ENCODE results near the gene DNASE1L1.

Gene DNASE1L1

DNA sequence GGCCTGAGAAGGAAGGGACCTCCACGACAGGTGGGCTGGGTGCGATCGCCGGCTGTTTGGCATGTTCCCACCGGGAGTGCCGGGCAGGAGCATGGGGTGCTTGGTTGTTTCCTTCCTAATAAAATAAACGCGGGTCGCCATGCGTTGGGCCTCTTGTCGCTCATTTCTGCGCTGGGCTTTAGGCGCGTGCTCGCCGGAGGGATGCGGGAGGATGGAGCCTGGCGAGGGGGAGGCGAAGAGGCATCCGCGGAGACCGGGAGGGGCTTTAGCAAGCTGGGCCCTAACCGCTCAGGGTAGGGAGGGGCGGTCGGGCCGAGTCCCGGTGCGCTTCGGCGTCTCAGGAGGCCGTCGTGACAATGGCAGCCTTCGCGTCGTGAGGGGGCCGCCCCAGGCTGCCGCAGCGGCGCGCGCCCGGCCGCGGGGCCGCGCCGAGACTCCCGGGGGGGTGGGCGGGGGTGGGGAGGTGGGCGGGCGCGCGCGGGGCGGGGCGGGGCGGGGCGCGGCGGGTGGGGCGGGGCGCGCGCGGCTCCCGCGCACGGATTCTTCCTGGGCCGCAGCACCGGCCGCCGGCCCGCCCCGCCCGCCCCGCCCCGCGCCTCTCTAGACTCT, 27.4 kb upstream of the DNASE1L1 start:
- peak; percentile 59 for DNase-seq

DNA sequence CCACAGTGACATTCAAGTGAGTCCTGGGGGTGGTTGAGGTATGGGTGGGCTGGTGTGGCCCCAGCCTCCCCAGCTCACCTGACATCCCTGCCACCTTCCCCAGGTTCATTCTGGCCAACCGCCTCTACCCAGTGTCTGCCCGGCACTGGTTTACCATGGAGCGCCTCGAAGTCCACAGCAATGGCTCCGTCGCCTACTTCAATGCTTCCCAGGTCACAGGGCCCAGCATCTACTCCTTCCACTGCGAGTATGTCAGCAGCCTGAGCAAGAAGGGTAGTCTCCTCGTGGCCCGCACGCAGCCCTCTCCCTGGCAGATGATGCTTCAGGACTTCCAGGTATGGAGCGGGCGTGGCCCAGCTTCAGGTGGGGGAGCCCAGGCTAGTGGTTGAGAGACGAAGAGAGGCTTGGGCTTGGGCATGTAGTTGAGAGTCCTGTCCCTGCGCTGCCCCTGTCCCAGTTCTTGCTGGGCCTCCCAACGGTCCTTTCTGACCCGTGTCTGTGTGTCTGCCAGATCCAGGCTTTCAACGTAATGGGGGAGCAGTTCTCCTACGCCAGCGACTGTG, 26.2 kb upstream of the DNASE1L1 start:
- DNase-seq = no peak

DNA sequence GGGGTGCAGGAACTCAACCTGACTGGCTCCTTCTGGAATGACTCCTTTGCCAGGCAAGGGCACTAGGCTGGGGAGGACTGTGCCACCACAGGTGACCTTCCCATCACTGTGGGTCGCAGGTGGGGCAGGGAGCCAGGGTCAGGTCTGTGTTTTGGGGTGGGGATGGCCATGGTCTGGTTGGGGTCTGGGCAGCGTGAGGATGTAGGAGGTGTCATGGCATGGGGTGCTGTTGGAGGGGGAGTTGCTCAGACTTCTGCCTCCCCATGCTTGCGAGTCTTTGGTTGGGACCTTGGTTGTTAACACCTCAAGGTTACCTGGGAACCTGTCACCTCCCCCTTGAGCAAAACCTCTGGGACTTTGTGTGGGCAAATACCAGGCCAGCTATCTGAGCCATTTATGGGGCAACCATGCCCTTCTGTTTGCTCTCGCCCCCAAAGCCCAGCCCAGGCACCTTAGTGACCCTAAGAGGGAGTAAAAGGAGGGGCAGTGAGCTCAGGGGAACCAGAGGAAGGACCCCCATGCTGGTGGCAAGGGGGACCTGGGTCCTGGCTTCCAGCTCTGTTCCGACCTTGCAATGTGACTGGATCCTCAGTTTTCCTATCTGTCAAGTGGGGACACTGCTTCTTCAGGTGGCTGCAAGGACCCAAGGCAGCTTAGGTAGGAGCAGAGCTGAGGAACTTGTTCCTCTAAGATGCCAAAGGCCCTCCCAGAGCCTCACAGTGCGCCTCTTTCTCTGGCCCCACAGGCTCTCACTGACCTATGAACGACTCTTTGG, 25.5 kb upstream of the DNASE1L1 start:
- no peak for DNase-seq

DNA sequence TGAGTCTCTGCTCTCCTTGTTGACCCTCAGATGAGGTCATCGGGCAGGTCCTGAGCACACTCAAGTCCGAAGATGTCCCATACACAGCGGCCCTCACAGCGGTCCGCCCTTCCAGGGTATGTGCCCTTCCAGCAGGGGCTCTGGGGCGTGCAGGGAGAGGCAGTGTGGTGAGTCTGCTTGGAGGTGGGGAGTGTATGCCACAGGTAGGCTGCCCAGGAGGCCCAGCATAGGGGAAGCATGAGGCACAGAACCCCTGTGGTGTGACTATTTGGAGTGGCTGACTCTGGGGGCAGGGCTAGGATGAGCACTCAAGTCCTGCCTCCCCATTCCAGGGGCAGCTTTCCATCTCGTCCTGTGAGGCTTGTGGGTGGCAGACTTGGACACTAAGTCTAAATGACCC, 24.6 kb upstream of the DNASE1L1 start:
- no peak for DNase-seq

DNA sequence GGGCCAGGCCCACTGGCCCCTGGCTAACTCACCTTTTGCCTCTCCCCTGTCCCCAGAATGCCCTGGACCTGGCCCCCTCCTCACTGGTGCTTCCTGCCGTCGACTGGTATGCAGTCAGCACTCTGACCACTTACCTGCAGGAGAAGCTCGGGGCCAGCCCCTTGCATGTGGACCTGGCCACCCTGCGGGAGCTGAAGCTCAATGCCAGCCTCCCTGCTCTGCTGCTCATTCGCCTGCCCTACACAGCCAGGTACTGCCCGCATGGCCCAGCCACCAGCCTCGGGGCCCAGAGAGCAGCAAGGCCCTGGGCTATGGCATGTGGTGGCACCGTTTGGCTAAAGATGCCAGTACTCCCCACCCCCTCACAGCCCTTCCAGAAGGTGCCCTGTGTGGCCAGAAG, 23.2 kb upstream of the DNASE1L1 start:
- no peak for DNase-seq

DNA sequence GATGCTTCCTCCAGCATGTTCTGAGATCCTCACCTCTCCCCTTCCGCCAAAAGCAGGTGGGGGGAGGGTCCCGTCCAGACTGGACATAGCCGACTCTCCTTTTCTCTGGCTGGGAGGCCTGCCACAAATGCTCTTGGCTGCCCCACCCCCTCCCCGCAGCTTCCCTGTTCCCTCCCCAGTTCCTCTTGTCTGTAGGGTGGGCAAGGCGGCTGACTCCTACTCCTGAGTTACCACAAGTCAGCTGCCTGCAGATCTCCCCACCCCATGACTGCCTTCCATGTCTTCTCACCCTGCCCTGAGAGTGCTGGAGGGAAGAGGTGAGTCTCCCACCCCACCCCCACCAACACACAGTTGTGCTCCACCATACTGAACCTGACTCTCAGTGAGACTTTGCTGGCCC, 22.3 kb upstream of the DNASE1L1 start:
- no peak for DNase-seq

DNA sequence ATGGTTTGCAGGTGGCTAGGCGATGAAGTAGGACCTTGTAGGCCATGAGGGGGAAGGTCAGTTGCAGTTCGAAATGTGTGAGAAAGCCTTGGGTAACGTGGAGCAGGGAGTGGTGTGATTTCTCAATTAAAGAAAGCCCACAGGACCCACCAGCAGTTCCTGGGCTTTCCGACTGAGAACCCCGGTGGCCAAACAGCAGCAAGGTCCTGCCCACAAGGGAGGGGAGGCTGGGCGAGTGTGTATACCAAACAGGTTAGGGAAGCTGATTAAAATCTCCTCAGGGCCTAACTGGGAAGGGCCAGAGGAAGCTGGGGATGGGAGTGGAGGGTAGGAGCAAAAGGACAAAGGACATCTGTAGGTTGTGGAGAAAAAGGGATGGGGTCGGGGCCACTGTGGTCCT, 21.9 kb upstream of the DNASE1L1 start:
- no peak for DNase-seq

DNA sequence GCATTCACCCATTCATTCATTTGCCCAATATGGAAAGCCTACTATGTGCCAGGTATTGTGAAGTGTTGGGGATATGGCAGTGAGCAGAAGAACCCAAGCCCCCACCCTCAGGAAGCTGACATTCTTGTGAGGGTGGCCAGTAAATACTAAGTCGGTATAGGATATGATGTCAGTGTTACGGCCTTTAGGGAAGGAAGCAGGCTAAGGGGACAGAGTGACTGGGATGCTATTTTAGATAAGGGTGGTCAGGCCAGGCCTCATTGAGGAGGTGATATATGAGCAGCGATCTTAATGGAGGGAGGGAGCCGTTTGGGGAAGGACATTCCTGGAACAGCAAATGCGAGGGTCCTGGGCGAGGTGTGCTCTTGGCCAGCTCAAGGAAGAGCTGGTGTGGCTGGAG, 21.4 kb upstream of the DNASE1L1 start:
- no peak for DNase-seq

DNA sequence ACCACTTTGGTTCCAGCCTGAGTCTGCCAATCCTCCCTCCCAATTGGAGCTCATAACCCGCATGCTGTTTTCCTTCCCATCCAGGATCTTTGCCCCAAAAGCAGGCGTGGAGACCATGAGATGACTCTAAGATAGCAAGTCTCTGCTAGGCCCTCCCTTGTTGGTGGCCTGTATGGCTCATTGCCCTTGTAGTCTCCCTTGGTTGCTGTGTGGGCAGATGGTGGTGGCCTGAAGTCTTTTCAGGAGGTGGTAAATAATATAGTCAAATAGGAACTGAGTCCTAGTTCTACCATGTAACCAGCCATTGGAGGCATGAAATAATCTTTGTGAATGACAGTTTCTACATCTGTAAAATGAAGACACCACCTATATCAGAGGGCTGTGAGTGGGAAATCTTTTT, 20.7 kb upstream of the DNASE1L1 start:
- DNase-seq = no peak

DNA sequence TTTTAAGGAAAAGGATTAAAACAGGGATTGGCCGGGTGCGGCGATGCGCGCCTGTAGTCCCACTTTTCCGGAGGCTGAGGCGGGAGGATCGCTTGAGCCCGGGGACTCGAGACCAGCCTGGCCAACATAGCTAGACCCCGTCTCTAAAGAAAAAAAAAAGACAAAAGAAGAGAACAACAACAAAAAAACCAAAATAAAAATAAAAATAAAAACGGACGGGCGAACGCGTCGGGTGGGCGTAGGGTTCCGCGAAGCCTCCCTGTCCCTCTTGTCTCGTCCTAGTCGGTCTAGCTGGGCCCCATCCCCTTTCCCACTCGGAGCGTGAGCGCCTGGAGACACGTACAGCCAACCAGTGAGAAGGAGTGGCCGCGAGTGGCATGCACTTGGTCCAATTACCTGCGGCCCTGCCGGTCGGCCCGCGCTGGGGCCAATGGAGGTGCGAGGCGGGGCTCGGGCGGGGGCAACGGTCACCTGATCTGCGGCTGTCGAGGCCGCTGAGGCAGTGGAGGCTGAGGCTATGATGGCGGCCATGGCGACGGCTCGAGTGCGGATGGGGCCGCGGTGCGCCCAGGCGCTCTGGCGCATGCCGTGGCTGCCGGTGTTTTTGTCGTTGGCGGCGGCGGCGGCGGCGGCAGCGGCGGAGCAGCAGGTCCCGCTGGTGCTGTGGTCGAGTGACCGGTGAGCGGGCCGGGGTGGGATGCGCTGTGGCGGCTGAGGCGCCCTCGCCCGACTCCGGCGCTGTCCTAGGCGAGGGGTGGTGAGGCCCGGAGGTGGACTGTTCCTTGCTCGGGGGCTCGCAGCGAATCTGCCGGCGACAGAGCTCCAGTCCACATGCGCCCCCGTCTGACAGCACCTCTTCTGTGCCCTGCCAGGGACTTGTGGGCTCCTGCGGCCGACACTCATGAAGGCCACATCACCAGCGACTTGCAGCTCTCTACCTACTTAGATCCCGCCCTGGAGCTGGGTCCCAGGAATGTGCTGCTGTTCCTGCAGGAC, 19.4 kb upstream of the DNASE1L1 start, which contains the start of gene ATP6AP1:
ATP6AP1 (plus strand) TSS at position 502 of the 996 bp plus-strand sequence; CDS start at position 518, 16 bp downstream.
- DNase-seq = peak; percentile 96

DNA sequence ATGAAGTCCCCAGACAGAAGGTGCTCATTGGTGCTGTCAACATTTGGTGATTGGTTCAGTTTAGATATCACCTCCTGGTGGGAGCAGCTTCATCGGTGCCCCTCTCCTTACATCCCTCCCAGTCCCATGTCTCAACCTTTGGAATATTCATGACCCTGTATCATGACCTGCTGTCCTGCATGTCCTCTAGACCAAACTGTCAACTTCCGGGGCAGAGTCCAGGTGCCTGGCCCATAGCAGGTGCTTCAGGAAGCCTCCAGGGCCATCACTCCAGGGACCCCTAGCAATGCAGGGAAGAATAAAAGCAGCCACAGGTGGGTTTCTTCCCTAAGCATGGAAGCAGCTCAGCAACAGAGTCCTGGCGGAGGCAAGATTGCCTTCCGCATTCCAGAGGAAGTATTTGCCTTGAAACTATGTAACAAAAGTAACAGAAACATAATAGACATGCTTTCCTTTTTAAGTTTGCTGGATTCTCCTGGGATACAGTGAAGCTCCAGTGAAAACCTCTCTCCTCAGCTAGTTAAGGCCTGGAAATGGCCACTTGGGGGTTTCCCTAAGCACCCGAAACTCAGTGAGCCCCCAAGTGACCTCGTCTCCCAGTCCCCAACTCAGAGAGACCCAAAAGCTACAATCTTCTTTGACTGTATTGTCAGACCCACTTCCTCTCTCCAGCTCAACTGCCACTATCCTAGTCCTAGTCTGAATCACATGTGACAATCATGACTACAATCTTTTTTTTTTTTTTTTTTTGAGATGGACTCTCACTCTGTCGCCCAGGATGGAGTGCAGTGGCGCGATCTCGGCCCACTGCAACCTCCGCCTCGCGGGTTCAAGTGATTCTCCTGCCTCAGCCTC, 18.1 kb upstream of the DNASE1L1 start:
- DNase-seq = no peak

DNA sequence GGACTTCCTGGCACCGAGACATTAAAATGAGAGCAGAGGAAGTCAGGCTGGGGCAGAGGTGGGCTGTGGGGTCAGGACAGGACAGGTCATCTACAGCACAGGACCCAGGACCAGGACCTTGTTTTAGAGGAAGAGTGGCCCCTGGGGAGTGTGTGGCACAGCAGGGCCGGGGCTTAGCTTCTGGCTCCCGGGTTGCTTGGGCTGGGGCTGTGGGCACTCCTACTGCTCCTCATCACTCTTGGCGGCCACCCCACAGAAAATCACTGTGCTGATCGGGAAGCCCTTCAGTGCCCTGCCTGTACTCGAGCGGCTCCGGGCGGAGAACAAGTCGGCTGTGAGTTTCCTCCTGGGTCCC, 11.3 kb upstream of the DNASE1L1 start:
- no peak for DNase-seq

DNA sequence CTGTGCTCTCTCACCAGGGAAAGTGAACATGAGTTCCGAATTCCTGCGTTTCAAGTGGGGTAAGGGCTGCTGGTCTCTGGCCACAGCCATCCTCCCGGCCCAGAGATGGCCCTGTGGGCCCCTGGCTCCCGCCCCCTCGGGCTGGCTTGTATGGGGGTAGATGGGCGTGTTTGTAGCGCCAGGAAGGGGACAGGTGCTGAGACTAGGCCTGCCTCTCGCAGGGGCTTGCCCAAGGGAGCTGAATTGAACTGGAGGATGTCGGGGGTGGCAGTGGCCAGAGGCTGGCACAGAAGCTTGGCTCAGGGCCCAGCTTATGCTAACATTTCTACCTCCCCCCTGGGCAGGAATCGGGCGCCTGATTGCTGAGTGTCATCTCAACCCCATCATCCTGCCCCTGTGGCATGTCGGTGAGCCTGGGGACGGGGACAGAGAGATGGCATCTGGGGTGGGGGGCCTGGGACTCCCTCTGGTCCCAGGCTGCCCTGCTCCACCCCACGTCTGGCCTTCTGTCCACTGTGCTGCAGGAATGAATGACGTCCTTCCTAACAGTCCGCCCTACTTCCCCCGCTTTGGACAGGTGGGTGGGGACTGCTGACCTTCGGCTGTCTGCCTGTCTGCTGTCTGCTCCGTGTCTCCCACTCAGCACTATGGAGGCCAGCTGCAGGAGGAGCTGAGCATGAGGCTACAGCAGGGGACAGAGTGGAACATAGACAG, 10.8 kb upstream of the DNASE1L1 start:
- no peak for DNase-seq

DNA sequence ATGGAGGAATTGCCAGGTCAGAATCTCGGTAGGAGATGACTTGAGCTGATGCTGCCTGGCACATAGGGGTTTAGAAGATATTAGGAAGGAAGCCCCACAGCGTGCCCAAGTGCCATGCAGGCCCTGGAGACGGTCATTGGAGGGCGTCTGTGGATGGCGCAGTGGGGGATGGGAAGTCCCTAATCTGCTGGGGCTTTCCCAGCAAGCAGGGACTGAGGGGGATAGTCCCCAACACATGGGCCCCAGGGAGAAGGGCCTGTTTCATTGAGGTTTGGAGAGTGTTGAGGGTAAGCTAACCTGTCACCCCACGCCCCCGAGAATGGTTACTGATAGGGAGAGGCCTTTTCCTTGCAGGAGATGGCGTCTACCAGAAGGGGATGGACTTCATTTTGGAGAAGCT, 10.1 kb upstream of the DNASE1L1 start:
- no peak for DNase-seq

DNA sequence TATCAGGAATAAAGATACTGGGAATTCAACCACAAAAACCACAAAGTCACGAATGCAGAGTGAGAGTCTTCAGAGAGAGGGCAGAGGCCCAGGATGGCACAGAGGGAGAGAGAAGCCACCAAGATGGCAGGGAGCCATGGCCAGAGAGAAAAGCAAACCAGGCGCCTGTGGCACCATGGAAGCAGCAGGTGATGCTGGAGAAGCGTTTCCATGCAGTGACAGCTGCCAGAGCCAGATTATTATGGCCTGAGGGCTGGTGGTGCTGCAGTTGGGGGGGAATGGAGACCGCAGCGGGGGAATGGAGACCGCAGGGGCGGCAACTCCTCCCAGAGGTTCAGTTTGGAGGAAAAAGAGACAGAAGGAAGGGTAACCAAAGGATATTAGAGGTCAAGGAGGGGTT, 8.1 kb upstream of the DNASE1L1 start:
- no peak for DNase-seq

DNA sequence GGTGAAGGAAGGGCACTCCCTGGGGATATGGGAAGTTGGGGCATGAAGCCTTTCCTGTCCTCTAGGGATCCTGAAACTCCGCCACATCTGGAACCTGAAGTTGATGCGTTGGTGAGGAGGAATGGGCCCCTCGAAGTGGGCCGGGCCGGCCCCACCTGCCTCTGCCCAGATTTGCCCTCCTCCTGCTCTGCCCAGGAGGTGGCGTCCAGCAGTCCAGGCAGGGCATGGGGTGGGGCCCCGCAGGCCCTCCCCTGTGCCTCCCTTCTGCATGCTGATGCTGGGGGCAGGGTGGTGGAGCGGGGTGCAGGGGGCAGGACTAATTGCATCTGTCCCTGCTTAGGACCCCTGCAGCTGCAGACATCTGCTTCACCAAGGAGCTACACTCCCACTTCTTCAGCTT, 4.1 kb upstream of the DNASE1L1 start:
- DNase-seq = no peak

DNA sequence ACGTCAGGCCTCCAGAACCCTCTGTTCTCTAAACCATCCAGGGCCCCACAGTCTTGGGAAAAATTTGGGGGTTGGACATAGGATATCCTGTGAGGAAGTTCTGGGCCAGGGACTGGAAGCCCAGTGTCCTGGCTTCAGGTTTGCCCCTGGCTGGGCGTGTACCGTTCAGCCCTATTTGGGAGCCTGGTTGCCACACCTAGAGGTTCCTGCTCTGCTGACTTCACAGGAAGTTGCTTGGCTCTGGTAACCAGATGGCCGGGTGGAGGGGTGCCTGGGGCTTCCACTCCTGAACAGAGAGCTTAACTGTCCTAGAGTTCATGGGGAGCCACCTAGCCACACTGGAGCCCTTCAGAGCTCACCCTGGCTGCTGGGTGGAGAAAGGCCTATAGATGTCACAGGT, 3.4 kb upstream of the DNASE1L1 start:
- DNase-seq = no peak

DNA sequence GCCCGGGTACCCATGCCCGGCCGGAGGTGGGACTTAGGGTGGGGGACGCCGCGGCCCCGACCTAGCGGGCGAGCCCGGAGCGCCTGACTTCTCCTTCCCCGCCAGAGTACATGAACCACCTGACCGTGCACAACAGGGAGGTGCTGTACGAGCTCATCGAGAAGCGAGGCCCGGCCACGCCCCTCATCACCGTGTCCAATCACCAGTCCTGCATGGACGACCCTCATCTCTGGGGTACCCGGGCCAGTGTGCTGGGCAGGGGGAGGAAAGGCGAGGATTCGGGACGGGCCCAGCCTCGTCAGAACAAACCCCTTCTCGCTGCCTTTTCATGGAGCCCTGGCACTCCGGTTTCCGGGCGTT, 2.9 kb upstream of the DNASE1L1 start:
- DNase-seq = no peak

DNA sequence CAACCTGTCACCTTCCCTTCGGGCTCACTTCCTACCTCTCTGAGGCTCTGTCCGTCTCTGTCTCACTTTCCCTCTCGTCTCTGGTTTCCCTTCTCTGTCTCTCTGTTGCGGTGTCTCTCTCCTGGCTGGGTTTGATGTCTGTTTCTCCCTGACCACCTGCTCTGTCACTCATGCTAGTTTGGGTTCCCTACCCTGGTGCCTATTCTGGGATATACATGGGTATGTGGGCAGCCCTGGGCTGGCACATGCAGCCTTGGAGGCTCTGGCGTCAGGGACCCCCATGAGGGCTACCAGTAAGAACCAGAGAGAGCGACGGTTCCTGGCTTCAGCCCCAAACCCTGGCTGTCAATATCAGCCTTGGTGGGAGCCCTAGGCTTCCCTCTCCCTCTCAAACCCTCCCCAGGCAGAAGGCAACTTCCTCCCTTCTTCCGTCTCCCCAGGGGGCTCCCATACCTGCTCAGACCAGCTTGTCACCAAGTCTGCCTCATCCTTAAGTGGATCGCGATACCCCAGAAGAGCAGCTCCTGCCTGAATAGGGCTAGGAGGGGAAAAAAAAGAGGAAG, 314 bp downstream of the DNASE1L1 start:
- no peak for DNase-seq

DNA sequence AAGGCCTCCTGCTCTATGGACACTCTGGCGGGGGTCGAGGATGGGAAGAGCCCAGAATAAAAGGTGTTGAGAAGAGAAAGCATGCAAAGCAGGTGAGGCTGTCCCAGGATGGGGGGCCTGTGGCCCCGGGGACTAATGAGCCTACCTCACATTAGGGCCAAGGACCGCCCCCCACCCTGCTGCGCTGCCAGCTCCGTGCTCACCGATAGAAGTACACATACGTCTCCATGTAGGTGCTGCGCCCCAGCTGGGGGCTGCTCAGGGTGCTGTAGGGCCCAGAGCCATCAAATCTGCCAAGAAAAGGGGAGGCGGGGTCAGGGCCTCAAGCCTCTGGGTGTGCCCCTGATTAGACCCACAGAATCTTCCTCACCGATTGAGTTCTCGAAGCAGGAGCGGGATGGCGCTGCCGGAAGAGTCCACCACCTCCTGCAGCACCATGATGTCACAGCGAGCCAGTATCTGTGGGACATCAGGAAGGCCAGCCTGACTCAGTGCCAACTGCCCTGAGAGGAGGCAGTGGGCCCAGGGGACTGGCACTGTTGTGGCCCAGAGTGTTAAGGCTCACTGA, 4.3 kb downstream of the DNASE1L1 start:
- DNase-seq = no peak

DNA sequence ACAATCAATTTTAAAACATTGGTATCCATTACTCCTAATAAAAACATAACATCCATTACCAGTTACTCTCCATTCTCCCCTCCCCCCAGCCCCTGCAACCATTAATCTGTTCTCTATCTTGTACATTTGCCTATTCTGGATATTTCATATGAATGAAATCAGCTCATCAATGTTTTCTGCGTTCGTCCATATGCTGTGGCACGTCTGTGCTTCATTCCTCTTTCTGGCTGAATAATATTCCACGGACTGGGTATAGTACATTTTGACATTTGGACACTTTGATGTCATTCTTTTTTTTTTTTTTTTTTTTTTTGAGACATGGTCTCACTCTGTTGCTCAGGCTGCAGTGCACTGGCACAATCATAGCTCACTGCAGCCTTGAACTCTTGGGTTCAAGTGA, 5.2 kb downstream of the DNASE1L1 start:
- no peak for DNase-seq
